HuH-7 (cell line): Measurements from ENCODE around the gene QKI.
A peak's percentile ranks its signal among the peaks of the same experiment; 100 is the strongest.
"Not testable (repeated sequence)": the region's sequence is repeated elsewhere in the genome, so short reads cannot be mapped to it uniquely, and the experiment has no call there.

Experiments
- DNase-seq: peaks from one replicate; pipeline ENCODE4 v3.0.0; 2011; ENCODE audit warnings: low spot score

The QKI gene

GRCh38 chr6:163579111-163579879 lies 164.8 kb downstream of the QKI start:
- no peak for DNase-seq

- DNase-seq = no peak
Measured at GRCh38 chr6:163579880-163580295, 165.4 kb downstream of the QKI start.

- no peak for DNase-seq
Measured at GRCh38 chr6:163580311-163581030, 166.0 kb downstream of the QKI start.

GRCh38 chr6:163583558-163583957 lies 169.0 kb downstream of the QKI start:
- peak; percentile 31 for DNase-seq

GRCh38 chr6:163585932-163586437 lies 171.5 kb downstream of the QKI start:
- no peak for DNase-seq

- DNase-seq = no peak
Measured at GRCh38 chr6:163586888-163587287, 172.4 kb downstream of the QKI start.

GRCh38 chr6:163588220-163588919 lies 173.9 kb downstream of the QKI start:
- no peak for DNase-seq

- no peak for DNase-seq
Measured at GRCh38 chr6:163589387-163589786, 174.9 kb downstream of the QKI start.

- not testable (repeated sequence) for DNase-seq
Measured at GRCh38 chr6:163590132-163590531, 175.6 kb downstream of the QKI start.

- no peak for DNase-seq
Measured at GRCh38 chr6:163592872-163593271, 178.4 kb downstream of the QKI start.

- no peak for DNase-seq
Measured at GRCh38 chr6:163596174-163596573, 181.7 kb downstream of the QKI start.

- DNase-seq = no peak
Measured at GRCh38 chr6:163599136-163599535, 184.6 kb downstream of the QKI start.

GRCh38 chr6:163599684-163600083 lies 185.2 kb downstream of the QKI start:
- no peak for DNase-seq

GRCh38 chr6:163600331-163600730 lies 185.8 kb downstream of the QKI start:
- no peak for DNase-seq

- DNase-seq = no peak
Measured at GRCh38 chr6:163600781-163601180, 186.3 kb downstream of the QKI start.

GRCh38 chr6:163602851-163603250 lies 188.3 kb downstream of the QKI start:
- DNase-seq = no peak

- no peak for DNase-seq
Measured at GRCh38 chr6:163603395-163603794, 188.9 kb downstream of the QKI start.

GRCh38 chr6:163605385-163606097 lies 191.0 kb downstream of the QKI start:
- no peak for DNase-seq

GRCh38 chr6:163607792-163608191 lies 193.3 kb downstream of the QKI start:
- DNase-seq = no peak

GRCh38 chr6:163608204-163608644 lies 193.7 kb downstream of the QKI start:
- no peak for DNase-seq

- DNase-seq = no peak
Measured at GRCh38 chr6:163612200-163612599, 197.7 kb downstream of the QKI start.

GRCh38 chr6:163613025-163613424 lies 198.5 kb downstream of the QKI start:
- no peak for DNase-seq
